ENCODE measurements around the gene UPK3B. TPM values are rescaled to one million over a fixed set of nuclear protein-coding genes. Genes with fewer than 3 reads are reported as not detected.
"Not testable (repeated sequence)": the region's sequence is repeated elsewhere in the genome, so short reads cannot be mapped to it uniquely, and the experiment has no call there.

Gene UPK3B
- polyA plus RNA-seq, 3 donors = 0.60 to 12.8 (median 8.7) TPM

DNA sequence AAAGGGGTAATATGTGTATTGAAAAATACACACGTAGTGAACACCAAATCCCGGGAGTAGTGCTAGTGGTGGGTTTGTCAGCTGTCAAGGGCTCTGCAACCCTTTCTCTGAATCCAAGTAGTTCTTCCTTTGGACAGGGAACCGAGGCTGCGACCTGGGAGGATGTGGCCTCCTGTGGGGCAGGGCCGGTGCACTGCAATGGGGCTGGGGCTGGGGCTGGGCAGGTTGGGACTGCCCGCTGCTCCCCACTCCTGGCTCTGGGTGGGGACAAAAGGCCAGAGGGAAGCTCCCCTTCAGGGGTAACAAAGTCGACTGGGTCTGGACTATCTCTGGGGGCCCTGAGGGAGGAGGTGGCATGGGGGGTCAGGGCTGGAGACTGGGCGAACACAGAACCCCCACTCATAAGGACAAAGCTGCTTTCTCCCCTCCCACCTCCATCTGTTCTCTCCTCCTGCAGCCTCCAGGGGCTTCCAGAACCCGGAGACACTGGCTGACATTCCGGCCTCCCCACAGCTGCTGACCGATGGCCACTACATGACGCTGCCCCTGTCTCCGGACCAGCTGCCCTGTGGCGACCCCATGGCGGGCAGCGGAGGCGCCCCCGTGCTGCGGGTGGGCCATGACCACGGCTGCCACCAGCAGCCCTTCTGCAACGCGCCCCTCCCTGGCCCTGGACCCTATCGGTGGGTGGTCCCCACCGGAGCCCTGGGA is 1.0 kb downstream of the UPK3B start:
- WGBS, 3 donors = 62 to 81% (median 68%) methylated on average over 9 to 17 of the region's 24 CpGs
- H3K27ac ChIP-seq (ENCODE audit: low read depth, low read length) = not testable (repeated sequence)

DNA sequence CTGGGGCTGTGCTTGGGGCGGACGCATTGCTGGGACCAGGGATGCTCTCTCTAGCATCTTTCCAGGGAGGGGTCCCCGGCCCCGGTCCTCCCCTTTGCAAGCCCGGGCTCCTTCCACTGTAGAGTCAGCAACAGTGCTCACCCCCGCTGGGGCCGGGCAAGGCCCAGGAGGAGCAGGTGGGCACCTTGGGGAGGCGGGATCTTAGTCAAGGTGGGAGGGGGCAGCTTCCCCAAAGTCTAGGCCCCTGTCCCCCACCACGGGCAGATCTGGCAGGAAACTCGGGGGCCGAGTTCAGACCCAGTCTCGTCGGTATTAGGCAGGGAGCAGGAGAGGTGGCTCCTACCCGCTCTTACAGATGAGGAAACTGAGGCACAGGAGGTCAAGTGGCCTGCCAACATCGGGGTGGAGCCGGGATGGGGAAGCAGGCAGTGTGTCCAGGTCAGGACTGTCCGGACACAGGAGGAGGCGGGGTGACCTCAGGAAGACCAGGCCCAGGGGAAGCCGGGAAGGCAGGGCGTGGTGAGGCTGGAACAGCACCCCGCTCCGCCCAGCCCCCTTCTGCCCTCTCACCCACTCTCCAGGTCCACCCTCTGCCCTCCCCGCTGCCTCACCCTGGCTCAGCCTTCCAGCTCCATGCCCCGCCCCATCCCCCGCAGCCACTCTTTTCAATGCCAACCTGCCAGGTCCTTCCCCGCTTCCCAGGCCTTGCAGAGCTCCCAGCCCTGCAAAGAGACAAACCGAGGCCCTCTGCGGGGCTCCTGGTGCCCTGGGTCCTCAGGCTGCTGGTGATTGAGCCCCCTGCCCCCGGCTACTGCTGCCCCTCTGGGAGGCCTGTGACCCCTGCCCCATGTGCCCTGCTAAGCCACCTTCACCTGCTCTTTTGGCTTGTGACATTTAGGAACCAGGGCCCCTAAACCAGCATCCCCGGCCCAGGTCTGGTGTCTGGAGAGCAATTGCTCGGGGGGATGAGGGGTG is 1.8 kb downstream of the UPK3B start:
- WGBS, 3 donors = 72 to 85% (median 75%) methylated on average over 6 to 14 of the region's 31 CpGs
- H3K27ac ChIP-seq (ENCODE audit: low read depth, low read length) = not testable (repeated sequence)

DNA sequence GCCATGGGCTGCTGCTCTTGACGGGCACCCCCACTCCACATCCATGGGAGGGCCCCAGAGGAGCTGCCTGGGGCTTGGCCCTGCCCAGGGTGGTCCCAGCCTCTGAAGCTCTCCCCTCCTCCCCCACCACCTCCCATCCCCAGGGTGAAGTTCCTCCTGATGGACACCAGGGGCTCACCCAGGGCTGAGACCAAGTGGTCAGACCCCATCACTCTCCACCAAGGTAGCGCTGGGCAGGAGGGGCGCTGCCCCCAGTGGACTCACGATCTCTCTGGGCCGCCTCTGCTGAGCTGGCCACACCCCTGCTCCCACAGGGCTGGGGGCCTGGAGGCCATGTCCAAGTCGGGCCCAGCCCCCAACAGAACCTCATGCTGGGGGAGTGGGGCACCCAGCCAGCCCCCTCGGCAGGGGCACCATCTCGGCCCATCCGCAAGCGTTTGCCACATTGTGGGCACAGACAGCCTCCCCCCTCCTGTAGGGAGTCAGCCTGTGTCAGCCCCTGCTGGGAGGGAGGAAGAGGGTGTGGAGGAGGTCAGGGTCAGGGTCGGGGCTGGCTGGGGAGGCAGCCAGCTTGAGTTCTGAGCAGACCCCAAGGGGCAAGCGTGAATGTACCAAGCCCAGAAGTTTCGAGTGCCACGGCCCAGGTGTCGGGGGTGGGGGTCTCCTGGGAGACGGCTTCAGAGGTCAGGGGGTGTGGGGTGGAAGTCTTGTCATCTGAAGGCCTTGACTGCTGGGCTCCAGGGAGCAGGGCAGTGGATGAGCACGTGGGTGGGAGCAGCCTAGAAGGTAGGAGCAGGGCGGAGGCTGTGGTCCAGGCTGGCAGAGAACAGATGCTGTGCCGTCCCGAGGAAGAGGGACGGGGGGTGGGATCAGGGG is 2.8 kb downstream of the UPK3B start:
- WGBS, 3 donors = 50 to 61% (median 54%) methylated on average over 21 of the region's 21 CpGs
- H3K27ac ChIP-seq (ENCODE audit: low read depth, low read length) = no peak overlapping the region

DNA sequence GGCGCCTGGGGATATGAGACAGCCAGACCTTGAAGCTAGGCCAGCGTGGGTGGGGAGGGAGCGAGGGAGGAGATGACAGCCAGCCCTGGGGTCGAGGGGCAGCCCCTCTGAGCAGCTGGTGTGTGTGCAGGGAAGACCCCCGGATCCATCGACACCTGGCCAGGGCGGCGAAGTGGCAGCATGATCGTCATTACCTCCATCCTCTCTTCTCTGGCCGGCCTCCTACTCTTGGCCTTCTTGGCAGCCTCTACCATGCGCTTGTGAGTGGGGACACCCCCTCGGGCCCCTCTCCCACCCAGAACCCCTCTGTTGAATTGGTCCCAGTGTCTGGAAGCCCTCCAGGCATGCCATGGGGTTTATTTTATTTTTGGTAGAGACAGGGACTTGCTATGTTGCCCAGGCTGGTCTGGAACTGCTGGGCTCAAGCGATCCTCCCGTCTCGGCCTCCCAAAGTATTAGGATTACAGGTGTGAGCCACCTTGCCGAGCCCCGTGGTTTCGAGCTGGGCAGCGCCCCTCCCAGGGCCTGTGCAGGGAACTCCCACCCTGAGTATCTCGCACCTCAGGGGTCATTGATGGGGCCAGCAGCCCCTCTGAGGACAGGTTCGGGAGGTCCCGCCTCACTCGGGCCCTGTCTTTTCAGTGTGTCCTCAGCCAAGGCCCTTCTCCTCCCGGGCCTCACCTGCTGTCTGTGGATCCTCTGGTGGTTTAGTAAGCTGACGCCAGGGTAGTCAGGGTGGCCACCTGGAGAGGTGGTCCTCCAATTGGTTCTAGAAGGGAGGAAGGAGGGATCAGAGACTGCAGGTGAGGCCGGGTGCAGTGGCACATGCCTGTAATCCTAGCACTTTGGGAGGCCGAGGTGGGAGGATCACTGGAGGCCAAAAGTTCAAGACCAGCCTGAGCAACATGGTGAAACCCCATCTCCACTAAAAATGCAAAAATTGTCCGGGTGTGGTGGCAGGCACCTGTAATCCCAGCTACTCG is 3.8 kb downstream of the UPK3B start:
- WGBS, 3 donors = 86 to 90% (median 88%) methylated on average over 28 to 29 of the region's 29 CpGs
- H3K27ac ChIP-seq (ENCODE audit: low read depth, low read length) = no peak overlapping the region

DNA sequence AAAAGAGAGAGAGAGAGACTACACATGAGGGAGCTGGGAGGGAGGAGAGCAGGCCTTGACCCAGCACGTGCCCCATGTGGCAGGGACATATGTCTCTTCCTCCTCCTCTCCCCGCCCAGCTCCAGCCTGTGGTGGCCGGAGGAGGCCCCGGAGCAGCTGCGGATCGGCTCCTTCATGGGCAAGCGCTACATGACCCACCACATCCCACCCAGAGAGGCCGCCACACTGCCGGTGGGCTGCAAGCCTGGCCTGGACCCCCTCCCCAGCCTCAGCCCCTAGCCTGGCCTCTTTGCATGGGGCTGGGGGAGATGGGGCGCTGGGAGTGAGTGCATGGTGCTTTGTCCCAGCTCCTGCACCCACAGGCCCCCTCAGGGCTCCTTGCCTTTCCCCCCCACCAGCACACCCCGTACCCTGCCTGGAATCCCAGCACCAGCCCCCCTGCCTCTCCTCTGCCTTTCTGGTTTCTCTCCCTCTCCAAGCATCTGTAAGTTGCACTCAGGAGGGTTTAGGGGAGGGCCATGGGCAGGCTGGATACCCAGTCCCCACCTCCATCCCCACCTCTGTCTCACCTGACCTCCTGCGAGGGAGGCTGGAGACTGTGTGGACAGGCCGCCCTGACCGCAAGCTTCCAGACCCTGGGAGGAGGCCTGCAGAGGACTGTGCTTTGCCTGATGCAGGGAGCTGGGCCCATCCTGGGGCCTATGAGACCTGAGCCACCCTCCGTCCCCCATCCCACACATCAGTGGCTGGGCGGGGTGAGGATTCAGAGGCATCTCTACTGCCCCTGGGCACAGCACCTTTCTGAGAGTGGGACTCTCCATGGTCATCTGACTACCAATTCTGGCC is 4.8 kb downstream of the UPK3B start:
- no peak overlapping the region for H3K27ac ChIP-seq (ENCODE audit: low read depth, low read length)
- WGBS, 3 donors = 81 to 87% (median 84%) methylated on average over 10 to 16 of the region's 16 CpGs

DNA sequence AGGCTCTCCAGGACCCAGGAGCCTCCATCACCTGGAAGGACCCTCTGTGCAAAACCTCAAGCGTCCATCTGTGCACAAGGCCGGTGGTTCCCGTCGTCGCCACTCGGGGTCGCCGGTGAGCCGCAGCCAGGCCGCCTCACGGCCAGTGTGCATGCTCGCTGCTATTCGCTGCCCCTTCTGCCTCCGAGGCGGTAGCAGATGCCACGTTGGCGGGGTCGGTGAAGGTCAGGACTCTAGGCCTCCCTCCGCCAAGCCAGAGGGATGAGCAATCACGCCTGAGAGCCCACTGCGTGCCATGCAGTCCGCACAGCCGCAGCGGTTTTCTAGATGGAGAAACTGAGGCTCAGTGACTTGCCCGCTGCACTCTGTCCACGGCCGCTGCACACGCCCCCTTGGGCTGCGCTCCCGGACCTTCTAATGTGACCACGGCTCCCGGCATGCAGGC is 5.7 kb downstream of the UPK3B start:
- WGBS, 3 donors = 15 to 18% (median 16%) methylated on average over 21 to 32 of the region's 32 CpGs
- no peak overlapping the region for H3K27ac ChIP-seq (ENCODE audit: low read depth, low read length)

DNA sequence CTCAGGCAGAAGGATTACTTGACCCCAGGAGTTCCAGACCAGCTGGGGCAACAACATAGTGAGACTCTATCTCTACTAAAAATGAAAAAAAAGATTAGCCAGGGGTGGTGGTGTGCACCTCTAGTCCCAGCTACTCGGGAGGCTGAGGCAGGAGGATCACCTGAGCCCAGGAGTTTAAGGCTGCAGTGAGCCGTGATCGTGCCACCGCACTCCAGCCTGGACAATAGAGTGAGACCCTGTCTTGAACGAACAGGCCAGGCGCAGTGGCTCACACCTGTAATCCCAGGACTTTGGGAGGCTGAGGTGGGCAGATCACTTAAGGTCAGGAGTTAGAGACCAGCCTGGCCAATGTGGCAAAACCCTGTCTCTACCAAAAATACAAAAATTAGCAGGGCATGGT is 6.6 kb downstream of the UPK3B start:
- 94 to 96% (median 95%) methylated on average over 4 to 6 of the region's 6 CpGs for WGBS, 3 donors

DNA sequence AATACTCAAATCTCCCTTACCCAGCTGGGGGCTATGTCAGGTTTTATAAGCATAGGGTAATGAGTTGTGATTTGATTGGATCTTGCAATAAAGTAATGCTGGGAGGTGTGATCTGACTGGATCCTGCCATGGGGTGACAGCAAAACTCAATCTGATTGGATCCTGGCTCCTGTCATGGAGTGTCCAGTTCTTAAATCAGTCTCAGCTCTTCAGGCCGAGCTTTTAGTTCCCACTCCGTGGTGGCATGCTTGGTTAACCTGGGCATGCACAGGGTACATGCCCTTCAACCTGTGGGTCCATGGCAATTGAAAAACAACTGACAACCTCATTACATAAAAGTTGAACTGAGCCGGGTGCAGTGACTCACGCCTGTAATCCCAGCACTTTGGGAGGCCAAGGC is 15.8 kb downstream of the UPK3B start:
- not testable (repeated sequence) for H3K27ac ChIP-seq (ENCODE audit: low read depth, low read length)
- WGBS, 3 donors = 92 to 96% (median 94%) methylated on average over 2 of the region's 4 CpGs

More for the DNA sequence above, 6.6 kb downstream of the UPK3B start:
- not testable (repeated sequence) for H3K27ac ChIP-seq (ENCODE audit: low read depth, low read length)

DNA sequence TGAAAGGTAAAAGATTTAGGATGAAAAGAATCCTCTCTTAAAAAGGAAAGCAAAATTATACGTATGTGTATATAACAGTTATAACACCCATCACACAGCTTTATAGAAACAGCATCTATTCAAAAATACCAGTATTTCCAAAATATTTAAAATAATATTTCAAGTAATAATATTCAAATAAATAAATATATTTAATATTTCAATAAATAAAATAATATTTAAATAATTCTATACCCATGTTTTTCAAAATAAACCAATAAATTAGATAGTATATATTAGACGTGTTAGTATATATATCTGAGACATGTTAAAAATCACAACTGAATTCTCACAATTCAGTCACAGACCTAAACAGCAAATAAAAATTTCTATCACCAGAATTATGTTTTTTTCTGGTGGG is 21.3 kb downstream of the UPK3B start:
- 88 to 92% (median 90%) methylated on average over 2 of the region's 2 CpGs for WGBS, 3 donors

DNA sequence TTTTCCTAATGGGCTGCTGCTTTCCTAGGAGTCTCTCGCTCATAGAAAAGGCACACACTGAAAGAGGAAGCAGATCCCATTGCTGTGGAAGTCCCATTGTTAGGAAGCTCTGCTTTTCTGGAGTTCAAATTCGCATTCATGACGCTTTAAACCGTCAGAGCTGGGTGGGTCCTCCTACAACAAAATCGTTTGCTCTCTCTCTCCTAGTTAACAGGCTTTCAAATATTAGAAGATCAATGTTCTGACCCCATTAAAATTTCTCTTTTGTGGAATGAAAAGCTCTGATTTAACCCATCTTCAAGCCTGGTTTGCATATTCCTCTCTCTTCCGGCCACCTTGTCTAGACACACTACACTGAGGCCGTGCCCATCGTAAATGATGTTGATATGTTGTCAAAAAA is 32.8 kb downstream of the UPK3B start, which contains the start of gene SPDYE16:
Gene SPDYE16 (minus strand): TSS at position 101 of the 400 bp plus-strand sequence. CDS start 1,838 bp downstream, outside the sequence.
- not testable (repeated sequence) for H3K27ac ChIP-seq (ENCODE audit: low read depth, low read length)
- no CpG with 5 or more reads among the region's 8 CpGs for WGBS, 3 donors

More for the DNA sequence above, 21.3 kb downstream of the UPK3B start:
- not testable (repeated sequence) for H3K27ac ChIP-seq (ENCODE audit: low read depth, low read length)

DNA sequence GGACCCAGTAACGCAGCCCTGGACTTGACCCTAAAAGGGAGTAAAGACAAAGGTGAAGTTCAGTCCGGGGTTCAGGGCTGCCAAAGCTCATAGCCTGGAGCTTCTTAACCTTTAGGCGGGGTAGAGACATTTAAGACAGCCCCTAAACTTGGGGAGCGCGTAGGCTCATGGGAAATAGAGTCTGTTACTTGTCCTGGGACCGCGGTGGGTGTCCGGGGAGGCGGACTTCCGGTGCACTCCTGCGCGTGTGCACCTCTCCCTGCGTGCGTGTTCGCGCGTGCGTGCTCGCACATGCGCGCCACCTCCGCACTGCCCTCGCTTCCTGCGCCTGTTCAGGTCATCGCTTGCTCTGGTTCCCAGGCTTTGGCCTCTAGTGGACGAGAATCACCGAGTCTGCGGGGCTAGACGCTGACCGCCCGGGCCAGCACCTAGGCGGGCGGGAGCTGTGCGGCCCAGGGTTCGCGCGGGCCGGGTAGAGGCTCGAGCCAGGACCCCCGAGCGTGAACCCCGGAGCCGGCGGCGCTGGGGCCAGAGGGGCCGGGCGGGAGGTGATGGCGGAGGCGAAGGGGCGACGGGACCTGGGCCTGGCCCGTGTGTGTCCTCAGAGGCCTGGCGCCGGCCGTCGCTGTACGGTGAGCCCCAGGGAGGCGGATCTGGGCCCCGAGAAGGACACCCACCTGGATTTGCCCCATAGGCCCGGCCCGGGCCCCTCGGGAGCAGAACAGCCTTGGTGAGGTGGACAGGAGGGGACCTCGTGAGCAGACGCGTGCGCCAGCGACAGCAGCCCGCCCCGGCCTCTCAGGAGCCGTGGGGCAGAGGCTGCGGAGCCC is 38.9 kb downstream of the UPK3B start:
- H3K27ac ChIP-seq (ENCODE audit: low read depth, low read length) = not testable (repeated sequence)
- whole genome bisulfite sequencing, 3 donors = 1% methylated on average over 53 to 71 of the region's 71 CpGs

DNA sequence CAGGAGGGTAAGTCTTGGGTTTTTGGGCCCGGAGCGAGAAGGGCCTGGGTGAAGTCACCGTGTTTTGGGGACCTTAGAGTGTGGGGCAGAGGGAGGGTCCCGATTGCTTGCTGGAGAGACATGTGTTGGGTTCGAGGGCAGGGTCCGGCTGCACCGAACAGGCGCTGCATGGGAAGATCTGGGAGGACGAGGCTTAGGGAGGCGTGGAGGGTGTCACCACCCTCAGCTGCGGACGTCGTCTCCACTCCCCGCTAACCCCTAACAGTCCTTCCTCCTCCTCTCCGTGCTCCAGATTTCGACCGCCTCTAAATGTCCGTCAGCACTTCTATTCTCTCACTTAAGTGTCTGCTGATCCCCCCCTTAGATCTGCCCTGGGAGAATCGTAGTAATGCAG is 39.5 kb downstream of the UPK3B start:
- 0% methylated on average over 10 to 19 of the region's 19 CpGs for WGBS, 3 donors
- not testable (repeated sequence) for H3K27ac ChIP-seq (ENCODE audit: low read depth, low read length)

DNA sequence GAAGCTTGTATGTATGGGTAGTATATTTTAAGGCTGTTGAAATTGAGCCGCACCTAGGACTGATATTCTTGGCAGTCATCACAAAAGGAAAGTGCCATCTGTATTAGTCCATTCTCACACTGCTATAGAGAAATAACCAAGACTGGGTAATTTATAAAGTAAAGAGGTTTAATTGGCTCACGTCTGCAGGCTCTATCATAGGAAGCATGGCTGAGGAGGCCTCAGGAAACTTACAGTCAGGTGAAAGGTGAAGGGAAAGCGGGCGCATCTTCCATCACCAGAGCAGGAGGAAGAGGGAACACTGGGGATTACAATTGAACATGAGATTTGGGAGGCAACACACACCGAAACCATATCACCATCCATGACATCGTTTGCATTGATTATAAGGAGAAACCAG is 41.6 kb downstream of the UPK3B start:
- not testable (repeated sequence) for H3K27ac ChIP-seq (ENCODE audit: low read depth, low read length)
- WGBS, 3 donors = 85 to 93% (median 89%) methylated on average over 6 of the region's 6 CpGs

DNA sequence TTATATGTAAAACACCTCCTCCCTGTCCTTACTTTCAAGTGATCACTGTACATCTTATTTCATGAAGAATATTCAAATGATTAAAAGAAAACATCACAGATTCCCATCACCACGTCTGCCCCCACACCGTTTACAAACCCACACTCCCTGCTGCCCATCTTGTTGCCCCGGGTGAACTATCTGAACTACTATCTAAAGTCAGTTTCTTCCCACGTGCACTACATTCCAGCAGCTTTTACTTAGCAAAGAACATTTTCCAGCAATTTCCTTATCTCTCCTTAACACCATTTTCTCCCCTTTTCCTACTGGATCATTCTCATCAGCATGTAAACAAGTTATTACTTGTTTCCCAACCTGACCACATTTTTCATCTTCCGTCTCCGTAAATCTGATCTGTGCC is 49.3 kb downstream of the UPK3B start:
- 37 to 70% (median 52%) methylated on average over 3 to 6 of the region's 6 CpGs for WGBS, 3 donors
- not testable (repeated sequence) for H3K27ac ChIP-seq (ENCODE audit: low read depth, low read length)

DNA sequence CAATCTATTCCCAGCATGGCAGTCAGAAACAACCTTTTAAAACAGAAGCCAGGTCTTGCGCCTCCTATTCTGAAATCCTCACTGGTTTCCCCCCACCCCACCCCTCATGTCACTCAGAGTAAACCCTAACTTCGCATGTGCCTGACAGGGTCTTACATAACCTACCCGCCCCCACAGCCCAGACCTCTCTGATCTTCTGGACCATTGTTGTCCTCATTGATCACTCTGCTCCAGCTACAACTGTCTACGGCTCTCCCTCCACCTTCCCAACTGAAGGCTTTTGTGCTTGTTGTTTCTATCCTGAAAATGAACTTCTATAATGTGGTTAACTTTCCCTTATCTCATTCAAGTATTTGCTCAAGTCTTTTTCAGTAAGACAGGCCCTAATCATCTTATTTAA is 49.8 kb downstream of the UPK3B start:
- 65 to 70% (median 69%) methylated on average over 4 of the region's 4 CpGs for WGBS, 3 donors
- not testable (repeated sequence) for H3K27ac ChIP-seq (ENCODE audit: low read depth, low read length)

DNA sequence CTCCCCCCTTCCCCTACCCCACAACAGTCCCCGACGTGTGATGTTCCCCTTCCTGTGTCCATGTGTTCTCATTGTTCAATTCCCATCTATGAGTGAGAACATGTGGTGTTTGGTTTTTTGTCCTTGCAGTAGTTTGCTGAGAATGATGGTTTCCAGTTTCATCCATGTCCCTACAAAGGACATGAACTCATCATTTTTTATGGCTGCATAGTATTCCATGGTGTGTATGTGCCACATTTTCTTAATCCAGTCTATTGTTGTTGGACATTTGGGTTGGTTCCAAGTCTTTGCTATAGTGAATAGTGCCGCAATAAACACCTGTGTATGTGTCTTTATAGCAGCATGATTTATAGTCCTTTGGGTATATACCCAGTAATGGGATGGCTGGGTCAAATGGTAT is 51.0 kb downstream of the UPK3B start:
- WGBS, 3 donors = 93 to 97% (median 95%) methylated on average over 3 of the region's 3 CpGs
- H3K27ac ChIP-seq (ENCODE audit: low read depth, low read length) = not testable (repeated sequence)
